Brain pericyte (primary cell): Measurements from ENCODE around the gene SH3D19.
"Not testable (repeated sequence)": the region's sequence is repeated elsewhere in the genome, so short reads cannot be mapped to it uniquely, and the experiment has no call there.

Experiments
- DNase-seq: peaks from one replicate; pipeline ENCODE4 v3.0.0-alpha.2; 2012; ENCODE audit warnings: low read depth, low spot score

SH3D19 gene

DNA sequence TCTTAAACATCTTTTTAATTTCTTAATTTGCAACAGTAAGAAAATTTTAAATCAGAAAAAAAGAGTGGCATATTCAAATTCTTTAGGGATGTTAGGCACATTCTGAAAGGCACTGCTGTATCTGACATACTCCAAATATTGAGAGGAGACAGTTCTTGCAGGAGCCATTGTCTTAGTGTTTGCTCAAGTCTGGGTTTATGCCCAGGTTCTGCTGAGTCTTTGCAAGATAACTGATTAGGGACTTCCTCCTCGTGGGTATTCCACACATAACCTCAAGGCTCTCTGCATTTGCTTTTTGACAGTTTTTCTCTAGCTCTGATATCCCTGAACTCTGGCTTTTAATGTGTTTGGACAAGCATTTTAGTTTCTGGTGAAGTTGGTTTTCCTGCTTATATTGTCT is 173.4 kb downstream of the SH3D19 start:
- no peak for DNase-seq

DNA sequence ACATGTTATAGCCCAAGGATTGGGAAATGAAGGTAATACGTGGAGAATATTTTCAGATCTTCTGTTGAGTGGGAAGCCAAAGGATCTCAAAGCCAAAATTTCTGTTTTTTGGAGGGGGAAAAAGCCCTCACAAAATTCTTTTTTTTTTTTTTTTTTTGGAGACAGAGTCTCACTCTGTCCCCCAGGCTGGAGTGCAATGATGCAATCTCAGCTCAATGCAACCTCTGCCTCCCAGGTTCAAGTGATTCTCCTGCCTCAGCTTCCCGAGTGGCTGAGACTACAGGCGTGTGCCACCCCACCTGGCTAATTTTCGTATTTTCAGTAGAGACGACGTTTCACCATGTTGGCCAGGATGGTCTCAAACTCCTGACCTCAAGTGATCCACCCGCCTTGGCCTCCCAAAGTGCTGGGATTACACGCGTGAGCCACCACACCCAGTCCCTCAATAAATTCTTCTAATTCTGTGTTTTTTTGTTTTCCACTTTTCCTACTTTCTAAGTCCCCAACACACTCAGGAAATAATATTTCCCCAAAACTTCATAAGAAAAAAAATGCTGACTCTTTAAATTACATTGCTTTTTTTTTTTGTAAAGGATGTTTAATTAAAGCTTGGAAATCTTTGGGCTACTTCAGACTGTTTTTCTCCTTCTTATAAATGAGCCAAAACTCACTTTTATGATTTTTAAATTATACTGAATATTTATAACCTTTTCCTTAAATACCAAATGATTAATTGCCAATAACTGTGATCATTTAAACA is 174.4 kb downstream of the SH3D19 start:
- DNase-seq, result no peak

DNA sequence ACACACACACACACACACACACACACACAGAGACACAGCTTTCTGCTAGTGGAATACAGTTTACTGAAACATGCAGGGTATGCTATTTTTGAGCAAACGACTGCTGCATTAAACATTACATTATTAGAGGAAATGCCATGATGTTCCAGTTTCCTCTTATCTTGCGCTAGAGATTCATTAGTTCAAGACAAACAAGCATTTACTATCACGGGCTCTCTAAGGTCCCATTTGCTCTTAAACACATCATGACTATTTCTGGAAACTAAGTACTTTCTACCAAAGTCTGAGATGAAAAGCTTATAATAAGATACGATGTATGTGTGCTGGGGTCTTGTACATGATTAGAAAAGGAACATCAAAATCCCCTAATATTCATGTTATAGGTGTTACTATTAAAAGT is 177.1 kb downstream of the SH3D19 start:
- DNase-seq, result no peak

DNA sequence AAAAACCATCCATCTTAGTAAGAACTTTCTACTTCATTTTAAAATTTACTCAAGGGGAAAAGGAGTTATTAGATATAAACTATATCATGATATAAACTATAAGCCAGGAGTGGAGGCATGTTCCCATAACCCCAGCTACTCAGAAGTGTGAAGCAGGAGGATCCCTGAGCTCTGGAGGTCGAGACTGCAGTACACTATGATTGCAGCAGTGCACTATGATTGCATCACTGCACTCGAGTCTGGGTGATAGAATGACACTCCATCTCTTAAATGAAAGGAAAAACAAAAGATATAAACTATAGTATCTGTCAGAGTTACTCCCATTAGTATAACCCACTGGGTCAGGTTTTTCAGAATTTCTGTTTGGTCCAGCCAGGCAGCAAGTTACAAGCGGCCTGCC is 178.4 kb downstream of the SH3D19 start:
- DNase-seq, result no peak

DNA sequence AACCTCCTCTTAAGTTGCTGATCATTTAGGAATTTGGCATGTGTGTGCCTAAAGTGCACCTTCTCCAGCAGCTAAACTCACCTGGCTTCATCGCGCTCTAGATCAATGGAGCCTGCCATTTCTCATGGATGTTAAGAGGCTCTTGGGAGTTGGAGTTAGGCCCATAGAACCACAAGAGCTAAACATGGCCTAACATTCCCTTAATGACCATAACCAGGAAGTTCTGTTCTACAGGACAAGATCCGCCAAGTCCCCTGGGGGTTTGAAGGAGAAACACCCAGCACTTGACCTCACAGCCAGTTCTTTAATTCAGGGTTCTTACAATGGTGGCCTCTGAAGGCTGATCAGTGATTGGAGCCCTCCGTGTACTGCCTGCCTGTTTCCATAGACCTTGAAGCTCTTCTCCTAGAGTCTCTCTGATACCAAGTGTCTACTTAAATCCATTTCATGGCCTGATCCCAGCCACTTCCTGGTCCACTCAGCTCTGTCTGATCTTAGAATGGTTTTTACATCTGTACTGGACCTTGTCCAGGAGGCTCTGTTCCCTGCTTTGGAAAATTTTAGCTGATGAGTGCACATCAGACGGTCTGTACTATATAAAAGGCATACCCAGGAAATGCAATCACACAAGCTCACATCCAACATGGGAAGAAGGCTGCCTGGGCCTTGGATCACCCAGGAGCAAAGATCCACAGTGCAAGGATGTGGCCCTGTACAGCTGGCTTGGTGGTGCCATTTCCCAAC is 180.9 kb downstream of the SH3D19 start:
- DNase-seq, result no peak

DNA sequence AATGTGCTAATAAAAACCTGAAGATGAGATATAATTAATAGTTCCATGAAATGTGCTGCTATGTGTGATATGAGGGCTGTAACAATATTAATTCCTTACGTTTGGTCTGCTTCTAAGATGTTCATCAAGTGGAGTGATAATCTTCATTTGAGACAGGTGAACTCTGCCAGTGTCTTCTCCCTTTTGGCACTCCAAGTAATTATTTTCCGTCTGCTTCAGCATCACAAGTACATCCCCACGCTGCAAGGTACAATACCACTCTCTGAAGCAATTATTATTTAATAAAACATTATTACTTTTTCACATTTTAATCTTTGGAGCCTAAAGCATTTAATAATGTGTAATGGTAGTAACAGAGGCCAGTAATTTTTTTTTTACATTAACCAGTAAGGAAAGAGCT is 181.6 kb downstream of the SH3D19 start:
- DNase-seq, result no peak

DNA sequence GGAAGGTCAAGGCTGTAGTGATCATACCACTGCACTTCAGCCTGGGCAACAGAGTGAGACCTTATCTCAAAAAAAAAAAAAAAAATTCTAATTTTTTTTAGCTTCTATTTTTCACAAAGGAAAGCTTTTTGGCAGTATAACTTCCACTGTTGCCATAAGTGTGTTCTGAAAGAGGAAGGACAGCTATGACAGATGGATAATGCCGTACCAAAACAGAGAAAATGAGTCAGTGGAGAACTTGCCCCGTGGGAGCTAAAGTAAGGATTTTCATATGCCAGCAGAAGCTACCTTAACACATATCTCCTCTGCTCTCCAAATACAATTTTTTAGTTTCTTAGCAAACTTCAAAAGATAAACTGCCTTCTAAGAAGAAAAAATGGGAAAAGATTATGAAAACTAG is 182.2 kb downstream of the SH3D19 start:
- no peak for DNase-seq

DNA sequence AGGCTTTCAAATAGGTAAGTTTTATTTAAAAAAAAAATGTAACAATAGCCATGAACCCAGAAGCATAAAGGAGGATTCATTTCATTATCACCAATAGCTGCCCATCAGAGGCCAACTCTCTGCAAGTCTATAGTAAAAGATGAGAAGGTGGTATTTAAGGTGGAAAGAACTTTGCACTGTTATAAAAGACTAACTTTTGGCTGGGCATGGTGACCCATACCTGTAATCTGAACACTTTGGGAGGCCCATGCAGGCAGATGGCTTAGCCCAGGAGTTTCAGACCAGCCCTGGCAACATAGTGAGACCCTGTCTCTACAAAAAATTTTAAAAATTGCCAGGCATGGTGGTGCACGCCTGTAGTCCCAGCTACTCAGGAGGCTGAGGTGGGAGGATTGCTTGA is 182.6 kb downstream of the SH3D19 start:
- DNase-seq, result no peak

DNA sequence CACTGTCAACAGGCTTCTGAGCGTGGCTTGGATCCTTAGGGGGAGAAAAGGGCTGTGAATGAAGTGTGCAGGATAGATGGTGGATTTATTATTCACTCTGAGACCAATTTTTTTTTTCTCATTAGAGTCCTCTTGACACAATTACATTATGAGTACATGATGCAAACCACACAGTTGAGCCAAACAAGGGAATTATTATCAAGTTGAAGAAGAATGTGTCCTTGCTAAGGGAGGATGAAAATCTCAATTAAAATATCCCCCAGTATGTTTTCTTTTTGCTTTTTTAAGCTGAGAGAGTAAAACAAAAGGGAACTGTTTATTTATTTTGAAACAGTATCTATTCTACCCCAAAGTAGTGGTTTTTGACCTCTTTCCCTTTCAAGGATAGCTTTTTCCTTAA is 185.6 kb downstream of the SH3D19 start:
- DNase-seq, result no peak

DNA sequence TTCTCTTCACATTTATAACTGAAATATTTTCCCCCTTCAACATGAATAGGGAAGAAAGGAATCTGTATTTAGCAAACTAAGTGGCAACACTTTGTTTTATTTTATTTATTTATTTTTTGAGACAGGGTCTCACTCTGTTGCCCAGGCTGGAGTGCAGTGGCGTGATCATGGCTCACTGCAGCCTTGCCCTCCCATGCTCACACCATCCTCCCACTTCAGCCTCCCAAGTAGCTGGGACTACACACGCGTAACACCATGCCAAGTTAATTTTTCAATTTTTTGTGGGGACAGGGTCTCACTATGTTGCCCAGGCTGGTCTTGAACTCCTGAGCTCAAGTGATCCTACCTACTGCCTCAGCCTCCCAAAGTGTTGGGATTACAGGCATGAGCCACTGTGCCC is 189.4 kb downstream of the SH3D19 start:
- DNase-seq, result not testable (repeated sequence)

DNA sequence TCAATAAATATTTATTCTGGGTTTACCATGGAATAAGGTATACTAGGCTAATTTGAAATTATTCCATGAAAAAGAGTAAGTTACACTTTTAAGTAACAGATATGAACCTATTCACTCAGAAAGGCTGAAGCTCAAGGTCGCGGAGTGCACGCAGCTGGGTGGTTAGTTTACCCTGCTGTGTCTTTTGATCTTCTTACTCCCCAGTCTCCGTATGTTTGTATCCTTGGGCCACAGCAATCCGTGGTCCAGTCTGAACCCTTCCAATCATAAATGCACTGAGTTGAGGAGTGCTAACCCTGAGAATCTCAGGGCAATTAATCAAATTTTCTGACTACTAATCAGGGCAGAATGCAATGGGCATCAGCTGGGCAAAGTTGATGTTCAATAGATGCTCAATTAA is 192.1 kb downstream of the SH3D19 start:
- no peak for DNase-seq

DNA sequence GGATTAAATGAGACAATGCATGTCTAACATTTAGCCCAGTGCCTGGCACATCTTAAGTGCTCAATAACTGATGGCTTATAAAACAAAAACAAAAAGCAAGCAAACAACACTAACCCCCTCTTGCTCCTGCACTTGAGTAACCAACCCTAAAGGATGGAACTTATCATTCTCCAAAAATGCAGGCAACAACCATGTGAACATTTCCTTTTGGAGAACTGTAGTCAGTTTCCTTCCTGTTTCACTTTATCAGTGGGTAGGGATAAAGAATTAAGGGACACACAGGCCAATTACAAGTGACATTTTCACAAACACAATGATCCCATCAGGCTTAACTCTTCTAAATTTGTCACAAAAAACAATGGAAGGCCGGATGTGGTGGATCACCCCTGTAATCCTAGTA is 195.6 kb downstream of the SH3D19 start:
- DNase-seq, result no peak

DNA sequence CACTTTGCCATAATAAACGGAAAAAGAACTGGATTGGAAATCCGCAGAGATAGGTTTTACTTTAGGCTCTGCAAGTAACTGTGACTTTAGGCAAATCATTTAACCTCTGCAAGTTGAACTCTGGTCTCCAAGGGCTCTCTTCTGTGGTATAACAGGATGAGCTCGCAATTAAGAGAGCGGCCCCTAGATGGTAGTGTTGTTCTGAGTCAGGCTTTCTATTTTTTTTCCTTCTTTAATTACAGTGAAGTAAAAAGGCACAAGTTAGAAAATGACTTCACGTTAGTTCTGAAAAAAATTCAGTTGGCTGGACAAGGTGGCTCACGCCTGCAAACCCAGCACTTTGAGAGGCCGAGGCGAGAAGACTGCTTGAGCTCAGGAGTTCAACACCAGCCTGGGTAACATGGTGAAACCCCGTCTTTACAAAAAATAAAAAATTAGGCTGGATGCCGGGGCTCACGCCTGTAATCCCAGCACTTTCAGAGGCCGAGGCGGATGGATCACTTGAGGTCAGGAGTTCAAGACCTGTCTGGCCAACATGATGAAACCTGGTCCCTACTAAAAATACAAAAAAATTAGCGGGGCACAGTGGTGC is 207.9 kb downstream of the SH3D19 start:
- DNase-seq, result peak; percentile 39

DNA sequence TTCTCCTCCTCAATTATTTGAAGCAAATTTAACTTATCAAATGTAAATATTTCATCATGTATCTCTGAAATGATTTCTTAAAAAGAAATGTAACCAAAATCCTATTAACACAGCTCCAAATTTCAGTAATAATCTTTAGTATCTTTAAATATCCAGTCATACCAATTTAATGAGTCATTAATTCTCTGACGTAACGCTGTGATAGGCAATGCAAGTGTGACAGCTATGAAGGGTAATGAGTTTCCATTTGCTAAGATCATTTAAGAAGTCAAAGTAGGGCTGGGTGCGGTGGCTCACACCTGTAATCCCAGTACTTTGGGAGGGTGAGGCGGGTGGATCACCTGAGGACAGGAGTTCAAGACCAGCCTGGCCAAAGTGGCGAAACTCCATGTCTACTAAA is 210.4 kb downstream of the SH3D19 start:
- DNase-seq, result no peak

DNA sequence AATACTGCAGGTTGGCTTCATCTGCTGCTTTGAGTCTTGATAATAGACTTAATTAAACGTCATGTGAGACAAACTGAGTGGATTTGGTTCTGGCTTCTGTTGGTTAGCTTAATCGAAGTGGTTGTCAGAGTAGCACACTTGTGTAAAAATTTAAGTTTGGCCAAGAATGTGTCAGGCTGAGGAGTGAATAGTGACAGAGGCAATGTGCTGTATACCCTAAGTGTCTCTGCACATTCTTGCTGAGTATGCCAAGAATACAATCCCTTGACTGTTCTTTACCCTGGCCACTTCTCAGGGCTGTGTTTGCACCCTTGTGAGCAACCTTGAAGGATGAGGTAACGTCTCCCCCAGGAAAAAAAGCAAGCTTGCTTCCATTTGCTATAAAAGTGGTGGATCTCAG is 211.1 kb downstream of the SH3D19 start:
- DNase-seq, result no peak

DNA sequence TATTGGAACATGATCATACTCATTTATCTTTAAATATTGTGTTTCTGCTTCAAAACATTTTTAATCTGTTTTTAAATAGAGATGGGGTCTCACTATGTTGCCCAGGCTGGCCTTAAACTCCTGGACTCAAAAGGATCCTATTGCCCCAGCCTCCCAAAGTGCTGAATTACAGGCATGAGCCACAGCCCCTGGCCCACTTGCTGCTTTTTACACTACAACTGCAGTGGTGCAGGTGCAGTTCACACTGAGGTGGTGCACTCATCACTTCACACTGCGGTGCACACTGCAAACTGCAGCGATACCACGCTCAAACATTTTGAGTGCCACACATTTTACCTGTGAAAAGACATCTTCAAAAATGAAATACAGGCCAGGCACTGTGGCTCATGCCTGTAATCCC is 215.2 kb downstream of the SH3D19 start:
- no peak for DNase-seq

DNA sequence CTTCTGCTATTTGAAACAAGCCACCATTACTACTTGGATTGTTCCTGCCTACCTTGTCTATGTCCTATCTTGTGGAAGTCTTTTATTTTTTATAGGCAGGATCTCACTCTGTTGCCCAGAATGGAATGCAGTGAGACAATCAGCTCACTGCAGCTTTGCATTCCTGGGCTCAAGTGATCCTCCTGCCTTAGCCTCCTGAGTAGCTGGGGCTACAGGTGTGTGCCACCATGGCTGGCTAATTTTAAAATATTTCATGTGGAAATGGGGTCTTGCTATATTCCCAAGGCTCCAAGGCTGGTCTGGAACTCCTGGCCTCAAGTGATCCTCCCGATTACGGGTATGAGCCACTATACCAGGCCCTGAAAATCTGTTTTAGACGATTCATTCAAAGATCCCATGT is 218.3 kb downstream of the SH3D19 start:
- no peak for DNase-seq

DNA sequence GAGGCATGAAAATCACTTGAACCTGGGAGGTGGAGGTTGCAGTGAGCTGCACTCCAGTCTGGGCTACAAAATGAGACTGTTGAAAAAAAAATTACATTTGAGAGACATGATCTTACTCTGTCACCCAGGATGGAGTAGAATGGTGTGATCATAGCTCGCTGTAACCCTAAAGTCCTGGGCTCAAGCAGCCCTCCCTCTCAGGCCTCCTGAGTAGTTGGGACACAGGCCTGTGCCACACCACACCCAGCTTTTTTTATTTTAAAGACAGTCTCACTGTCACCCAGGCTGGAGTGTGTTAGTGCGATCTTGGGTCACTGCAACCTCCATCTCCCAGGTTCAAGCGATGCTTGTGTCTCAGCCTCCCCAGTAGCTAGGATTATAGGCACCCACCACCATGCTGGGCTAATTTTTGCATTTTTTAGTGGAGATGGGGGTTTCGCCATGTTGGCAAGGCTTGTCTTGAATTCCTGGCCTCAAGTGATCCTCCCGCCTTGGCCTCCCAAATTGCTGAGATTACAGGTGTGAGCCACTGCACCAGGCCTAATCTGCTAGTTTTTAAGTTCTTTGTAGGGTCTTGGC is 219.9 kb downstream of the SH3D19 start:
- DNase-seq, result no peak

DNA sequence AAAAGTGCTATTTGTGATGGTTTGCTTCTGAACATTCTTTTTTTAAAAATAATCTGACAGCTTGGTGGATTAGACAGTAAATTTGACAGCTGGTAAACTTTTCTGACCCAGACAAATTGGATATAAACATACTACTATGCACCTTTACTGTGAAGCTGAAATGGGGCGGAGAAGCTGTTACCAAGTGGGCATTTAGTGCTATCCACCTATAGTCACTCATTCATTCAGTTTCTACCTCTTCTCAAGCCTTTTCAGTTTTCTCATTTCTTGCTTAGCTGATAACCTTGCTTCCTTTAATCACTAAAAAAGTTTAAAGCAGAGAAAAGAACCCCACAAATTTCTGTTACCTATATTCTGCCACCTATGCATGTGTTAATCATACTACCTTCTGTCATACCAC is 220.8 kb downstream of the SH3D19 start:
- no peak for DNase-seq

DNA sequence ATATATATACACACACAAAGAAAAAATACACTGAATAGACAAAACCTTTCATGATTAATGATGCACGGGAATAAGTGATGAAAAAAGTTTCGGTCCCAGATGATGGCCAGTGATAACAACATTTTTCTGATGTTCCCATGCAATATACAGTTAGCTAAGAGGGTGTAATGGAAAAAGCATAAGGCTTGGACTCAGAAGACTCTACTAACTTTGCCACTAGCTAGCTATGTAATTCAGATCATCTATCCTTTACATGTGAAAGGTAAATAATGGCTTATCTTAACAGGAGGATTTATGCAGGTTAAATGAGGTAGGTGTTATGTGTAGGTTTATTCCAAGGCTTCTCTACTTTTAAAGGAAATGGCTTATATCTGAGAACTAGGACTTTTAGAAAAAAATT is 221.6 kb downstream of the SH3D19 start:
- no peak for DNase-seq

DNA sequence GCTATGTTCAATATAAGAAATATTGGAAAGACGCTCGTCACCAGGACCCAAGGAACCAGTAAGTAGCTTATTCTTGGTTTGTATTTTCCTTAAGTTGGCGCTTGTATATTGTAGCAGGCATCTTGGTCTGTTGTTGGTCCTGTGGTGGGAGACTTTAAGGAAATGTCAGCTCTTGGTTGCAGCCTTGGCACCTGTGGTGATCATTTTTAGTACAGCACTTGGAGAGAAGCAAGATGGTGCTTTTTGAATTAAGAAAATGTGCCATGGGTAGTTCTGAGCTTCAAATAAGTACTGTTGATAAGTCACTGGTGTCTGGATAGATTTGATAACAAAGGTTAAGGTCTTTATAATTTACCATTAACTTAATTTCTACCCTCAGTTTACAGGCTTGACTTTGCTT is 224.9 kb downstream of the SH3D19 start:
- no peak for DNase-seq

DNA sequence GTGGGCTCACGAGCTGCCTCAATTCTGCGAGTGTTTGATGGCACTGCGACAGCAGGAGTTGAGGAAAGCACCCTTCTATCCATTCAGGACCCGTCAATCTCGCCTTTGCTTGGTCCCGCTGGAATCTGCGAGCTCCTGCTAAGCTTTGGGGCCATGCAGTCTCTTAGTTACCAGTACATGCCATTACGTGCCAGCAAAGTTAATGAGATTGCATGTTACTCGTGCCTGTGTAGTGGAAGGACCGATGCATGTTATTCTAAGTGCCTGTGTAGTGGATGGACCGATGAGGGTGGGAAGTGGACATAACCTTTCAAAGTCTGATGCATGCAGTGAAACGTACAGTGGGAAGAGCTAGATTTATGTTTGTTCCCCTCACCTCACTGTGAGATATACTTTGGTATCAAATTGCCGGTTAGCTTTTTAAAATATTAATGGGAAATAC is 225.4 kb downstream of the SH3D19 start:
- DNase-seq, result no peak
